NCI-H82 treated with DMSO at 0.1 percent for 48 hours (cell line): ENCODE measurements around the gene TMEM52B.

Experiments used
- DNase-seq: peaks from one replicate; lab custom pipeline; 2025; ENCODE audit not compliant: unreplicated experiment; lab: John Stamatoyannopoulos, UW

TMEM52B gene

DNA sequence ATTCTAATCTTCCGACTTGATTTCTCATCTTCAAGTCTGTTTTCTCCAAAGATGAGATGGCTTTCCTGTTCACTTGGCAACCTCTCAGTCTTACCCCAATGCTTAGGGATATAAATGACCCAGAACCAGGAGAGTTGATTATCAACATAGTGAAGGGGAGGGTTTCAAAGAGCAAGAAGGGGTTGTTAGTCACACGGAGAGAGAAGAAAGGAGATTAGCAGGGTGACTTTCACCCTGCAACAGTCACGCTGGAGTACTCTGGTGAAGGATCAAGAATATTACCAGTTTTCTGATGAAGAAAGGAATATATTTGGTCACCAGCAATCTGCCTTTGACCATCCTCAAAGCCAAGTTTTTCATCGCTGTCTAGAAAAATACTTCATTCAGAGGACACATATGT is at the start of gene TMEM52B:
TMEM52B (plus strand) TSS at position 212 of the 400 bp plus-strand sequence. CDS start 543 bp downstream, outside the sequence.
- DNase-seq: no peak

- no peak for DNase-seq
Measured at GRCh38 chr12:10130042-10130441, 48.8 kb upstream of the TMEM52B start, which contains the start of gene CLEC7A. CLEC7A (minus strand) TSS chr12:10130199; CDS start chr12:10130082, 117 bp downstream.

DNA sequence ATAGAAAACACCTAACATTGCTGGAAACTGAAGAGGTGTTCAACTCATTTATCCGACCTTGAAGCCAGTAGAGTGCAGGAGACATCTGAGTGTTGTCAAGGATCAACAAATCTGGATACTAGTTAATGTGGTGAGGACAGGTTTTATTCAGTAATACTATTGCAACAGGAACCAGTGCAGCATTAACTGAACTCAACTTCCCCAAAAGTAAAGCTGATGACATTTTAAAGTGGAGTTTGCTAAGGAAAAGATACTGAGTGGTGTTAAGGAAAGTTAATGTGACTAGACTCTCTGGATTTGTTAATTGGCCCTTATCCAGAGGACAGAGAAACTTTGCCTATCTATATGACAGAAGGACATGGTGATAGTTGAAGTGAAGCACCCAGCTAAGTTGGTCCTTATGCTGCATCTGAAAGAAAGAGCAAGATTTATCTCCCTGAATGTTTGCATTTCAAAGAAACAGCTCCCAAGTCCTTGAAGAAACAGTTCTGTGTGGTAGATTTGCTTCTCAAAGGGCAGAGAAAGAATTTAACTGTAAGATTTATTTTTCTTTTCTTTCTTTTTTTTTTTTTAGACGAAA is 47.6 kb upstream of the TMEM52B start:
- DNase-seq: no peak

- DNase-seq: no peak
Measured at GRCh38 chr12:10132850-10133370, 45.9 kb upstream of the TMEM52B start.

- no peak for DNase-seq
Measured at GRCh38 chr12:10135126-10135525, 43.7 kb upstream of the TMEM52B start.

GRCh38 chr12:10136637-10137205 is 42.1 kb upstream of the TMEM52B start:
- DNase-seq: no peak

DNA sequence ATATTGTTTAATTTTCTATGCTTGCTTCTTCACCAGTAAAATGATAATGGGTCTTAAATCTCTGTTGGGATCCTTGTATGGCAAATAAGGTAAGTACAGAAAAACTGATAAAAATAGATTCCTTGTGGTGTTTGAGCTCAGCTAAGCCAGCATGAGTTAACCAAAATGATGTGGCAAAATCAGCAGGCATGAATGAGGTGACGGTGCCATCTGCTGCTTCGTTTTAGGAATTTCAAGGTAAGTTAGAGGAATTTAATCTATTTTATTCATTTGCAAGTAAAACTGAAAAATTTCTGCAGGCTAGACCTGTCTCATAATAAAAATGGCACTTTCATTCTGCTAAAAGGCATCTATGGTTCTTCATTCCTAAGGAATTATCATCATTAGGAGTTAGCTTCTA is 38.8 kb upstream of the TMEM52B start:
- DNase-seq: peak; percentile 24

GRCh38 chr12:10142976-10143589 is 35.7 kb upstream of the TMEM52B start:
- DNase-seq: no peak

- no peak for DNase-seq
Measured at GRCh38 chr12:10147714-10148403, 31.0 kb upstream of the TMEM52B start.

- no peak for DNase-seq
Measured at GRCh38 chr12:10151621-10152020, 27.2 kb upstream of the TMEM52B start.

DNA sequence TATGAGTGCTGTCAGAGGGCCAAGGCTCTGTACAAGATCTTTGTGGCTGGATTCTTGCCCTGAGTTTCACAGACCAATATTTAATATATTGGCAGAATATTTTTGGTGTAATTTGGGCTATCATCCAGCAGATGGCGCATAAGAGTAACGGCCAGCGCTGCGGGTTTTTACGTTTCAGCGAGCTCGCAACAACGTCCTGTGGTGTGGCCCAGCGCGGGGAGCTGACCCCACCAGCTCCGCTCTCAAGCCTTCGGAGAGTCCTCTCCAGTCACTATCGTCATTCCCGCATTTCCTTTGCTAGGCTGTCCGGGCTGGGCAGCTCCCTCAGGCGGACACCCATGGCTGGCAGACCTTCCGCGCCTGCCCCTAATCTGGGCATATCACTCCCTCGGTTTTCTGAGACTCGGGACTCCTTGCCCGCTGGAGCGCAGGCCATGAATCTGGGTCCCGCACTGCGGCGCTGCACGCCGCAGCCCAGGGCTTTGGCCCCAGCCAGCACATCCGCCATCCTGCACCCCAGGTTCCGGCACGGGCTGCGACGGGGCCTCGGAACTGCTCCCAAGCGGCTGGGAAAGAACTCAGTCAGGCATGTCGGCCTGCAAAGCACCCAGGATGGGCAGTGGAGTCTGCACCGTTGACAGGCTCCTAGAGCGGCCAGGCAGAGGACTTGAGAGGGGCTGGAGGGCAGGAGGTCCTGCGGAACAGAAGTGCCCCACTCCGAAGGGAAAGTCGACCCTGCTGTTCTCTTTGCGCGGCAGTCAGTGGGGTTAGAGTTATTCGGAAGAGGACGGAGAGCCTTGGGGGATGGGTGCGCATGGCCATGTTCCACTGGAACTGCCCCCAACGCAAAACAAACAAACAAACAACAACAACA is 25.3 kb upstream of the TMEM52B start:
- DNase-seq: no peak

- no peak for DNase-seq
Measured at GRCh38 chr12:10154145-10154496, 24.7 kb upstream of the TMEM52B start.

DNA sequence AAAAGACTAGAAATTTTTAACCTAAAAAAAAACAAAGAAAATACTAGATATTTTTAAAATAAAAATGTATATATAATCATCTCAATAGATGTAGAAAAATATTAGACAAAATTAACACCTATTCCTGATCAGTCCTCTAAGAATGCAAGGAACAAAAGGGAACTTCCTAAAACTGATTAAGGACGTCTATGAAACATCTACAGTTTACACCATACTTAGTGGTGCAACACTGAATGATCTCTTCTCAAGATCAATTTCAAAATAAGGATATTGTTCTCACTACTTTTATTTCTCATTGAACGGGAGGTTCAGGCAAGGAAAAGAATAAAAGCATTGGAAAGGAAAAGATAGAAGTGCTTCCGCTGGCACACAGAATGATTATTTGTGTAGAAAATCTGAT is 22.9 kb upstream of the TMEM52B start:
- no peak for DNase-seq

DNA sequence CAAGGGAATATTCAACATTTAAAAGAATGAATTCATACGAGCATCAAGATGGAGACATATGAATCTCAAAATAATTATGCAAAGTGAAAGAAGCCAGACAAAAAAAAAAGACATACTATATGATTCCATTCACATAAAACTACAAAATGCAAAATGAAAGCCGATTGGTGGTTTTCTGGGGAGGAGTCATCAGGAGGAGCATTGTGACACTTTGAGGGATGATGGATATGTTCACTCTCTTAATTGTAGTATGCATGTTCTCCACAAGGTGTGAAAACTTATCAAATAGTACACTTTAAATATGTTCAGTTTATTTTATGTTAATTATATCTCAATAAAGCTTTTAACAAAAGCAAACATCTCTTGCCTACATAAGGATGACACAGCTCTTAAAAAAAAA is 20.4 kb upstream of the TMEM52B start:
- DNase-seq: no peak

DNA sequence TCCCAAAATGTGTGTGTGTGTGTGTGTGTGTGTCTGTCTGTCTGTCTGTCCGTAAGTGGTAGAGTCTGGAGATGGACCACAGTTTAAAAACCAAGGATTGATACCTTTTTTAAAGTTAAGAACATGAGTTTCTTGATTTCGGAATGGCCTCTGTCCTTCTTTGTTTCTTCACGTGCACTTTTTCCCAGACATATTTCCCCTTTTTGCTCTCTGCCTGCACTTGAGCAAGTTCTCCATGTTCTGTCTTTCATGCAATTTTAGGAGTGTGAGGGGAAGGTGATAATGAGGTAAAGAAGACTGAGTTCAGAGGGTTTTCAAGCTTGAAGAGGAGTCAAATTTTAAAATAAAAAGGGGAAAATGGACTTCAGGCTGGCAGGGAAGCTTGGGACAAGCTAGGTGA is 19.6 kb upstream of the TMEM52B start:
- DNase-seq: no peak

DNA sequence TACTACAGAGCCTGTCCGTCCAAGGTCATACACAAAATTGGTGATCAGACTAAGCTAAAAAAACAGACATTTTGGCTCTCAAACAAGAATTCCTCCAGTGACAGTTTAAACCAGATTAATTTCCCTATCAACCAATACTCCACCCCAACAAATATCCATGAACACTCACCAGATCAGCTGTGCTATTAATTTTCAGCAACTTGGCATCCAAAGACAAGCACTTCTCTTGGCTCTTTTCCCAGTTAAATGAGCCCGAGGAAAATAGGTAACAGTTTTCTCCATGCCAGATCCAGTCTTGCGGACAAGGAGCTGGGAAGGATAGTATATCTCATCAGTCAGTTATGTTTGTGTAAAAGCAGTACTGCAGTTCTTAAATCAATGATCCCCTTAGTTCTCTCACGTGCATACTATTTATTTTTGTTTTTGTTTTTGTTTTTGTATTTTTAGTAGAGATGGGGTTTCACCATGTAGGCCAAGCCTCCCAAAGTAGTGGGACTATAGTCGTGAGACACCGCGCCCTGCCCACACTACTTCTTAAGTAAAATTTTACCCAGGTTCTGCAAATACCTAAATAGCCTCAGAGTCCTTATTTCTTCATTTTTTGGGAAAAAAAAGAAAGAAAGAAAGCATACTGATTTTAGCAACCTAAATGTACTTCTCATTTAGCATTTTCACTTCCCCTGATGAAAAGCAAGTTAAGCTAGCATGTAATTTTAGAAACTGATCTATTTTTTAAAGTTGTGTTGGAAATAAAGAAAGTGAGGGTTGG is 18.0 kb upstream of the TMEM52B start:
- no peak for DNase-seq

- DNase-seq: no peak
Measured at GRCh38 chr12:10163084-10163483, 15.7 kb upstream of the TMEM52B start.

- no peak for DNase-seq
Measured at GRCh38 chr12:10165421-10165820, 13.4 kb upstream of the TMEM52B start.

DNA sequence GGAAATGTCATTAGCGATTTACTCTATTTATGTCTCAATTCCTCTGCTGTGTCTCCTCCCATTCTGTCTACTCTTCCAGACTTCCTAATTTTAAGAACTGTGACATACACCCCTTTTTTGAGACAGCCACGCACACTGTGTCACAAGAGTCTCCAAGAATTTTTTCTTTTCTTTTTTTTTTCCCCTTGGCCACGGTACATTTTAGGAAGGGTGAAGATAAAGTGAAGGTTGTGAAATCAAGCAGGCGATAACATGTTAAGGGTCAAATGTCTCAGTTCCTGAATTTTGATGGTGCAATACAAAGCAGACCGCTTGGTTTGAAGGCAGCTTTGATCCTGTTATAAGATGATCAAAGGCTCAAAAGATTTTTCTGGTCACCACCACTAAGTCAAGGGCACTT is 11.2 kb upstream of the TMEM52B start:
- no peak for DNase-seq

DNA sequence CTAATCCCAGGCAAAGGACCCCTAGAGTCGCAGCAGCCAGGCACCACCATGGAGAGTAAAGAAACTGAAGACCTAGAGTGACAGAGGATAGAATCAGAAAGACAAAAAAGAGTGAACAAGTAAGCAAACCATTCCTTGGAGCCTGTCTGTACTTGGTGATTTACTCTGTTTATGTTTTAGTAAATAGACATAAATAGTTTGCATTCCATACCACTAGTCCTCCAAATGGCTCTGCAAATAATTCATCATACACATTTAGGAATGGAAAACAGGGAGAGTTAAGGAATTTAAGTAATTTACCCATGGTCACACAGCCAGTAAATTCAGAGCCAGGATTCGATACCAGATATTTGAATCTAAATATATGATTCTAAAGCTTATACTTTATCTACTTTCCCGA is 9.7 kb upstream of the TMEM52B start:
- DNase-seq: no peak
